H54 (cell line): Measurements from ENCODE around the gene ZNF341.
A peak's percentile ranks its signal among the peaks of the same experiment; 100 is the strongest.

Experiments used
- DNase-seq: peaks from one replicate; pipeline ENCODE4 v3.0.0; 2011; ENCODE audit warnings: low spot score, mixed read lengths; ENCODE audit not compliant: insufficient read length
- FAIRE-seq: peaks from 3 replicates; lab custom pipeline; 2011; peaks lifted over from hg19 to GRCh38; lab: Jason Lieb, UNC
- POLR2A ChIP-seq: IDR thresholded peaks from 2 replicates; pipeline ENCODE4 v1.6.1; 2011; ENCODE audit warnings: low read depth, mild to moderate bottlenecking, low read length

The ZNF341 gene

GRCh38 chr20:33793011-33793931 lies 61.5 kb downstream of the ZNF341 start:
- TF ChIP-seq POLR2A = no peak
- DNase-seq = no peak
- no peak for FAIRE-seq

- DNase-seq (no peak), FAIRE-seq (no peak)
- no peak for TF ChIP-seq POLR2A
Observed at GRCh38 chr20:33796263-33796906, 64.6 kb downstream of the ZNF341 start.

- no peak for FAIRE-seq
- DNase-seq = no peak
- TF ChIP-seq POLR2A = no peak
Observed at GRCh38 chr20:33796907-33797544, 65.2 kb downstream of the ZNF341 start.

GRCh38 chr20:33798444-33798843 lies 66.6 kb downstream of the ZNF341 start:
- TF ChIP-seq POLR2A = no peak
- FAIRE-seq (no peak), DNase-seq (no peak)

- DNase-seq = peak; percentile 77
- FAIRE-seq = no peak
- no peak for TF ChIP-seq POLR2A
Observed at GRCh38 chr20:33803921-33804337, 72.1 kb downstream of the ZNF341 start.

- FAIRE-seq = no peak
Observed at GRCh38 chr20:33808388-33808787, 76.6 kb downstream of the ZNF341 start.

GRCh38 chr20:33810259-33810658 lies 78.5 kb downstream of the ZNF341 start:
- no peak for DNase-seq
- TF ChIP-seq POLR2A = no peak
- FAIRE-seq = no peak

More at GRCh38 chr20:33808388-33808787, 76.6 kb downstream of the ZNF341 start:
- no peak for TF ChIP-seq POLR2A
- no peak for DNase-seq

- DNase-seq (peak; percentile 94), FAIRE-seq (no peak)
- TF ChIP-seq POLR2A = peak; percentile 84
Observed at GRCh38 chr20:33810885-33811775, 79.3 kb downstream of the ZNF341 start, which contains the start of gene CHMP4B. TSS of gene CHMP4B (plus strand) at chr20:33811348. CDS start at chr20:33811469, 121 bp downstream.

GRCh38 chr20:33811776-33812151 lies 80.0 kb downstream of the ZNF341 start:
- TF ChIP-seq POLR2A = no peak
- no peak for FAIRE-seq
- no peak for DNase-seq

- TF ChIP-seq POLR2A = no peak
- DNase-seq = peak; percentile 88
- peak; percentile 11 for FAIRE-seq
Observed at GRCh38 chr20:33812152-33812849, 80.5 kb downstream of the ZNF341 start.

- DNase-seq = no peak
- no peak for TF ChIP-seq POLR2A
- FAIRE-seq = no peak
Observed at GRCh38 chr20:33812908-33813462, 81.2 kb downstream of the ZNF341 start.

GRCh38 chr20:33814238-33814712 lies 82.5 kb downstream of the ZNF341 start:
- FAIRE-seq (no peak), DNase-seq (no peak)
- no peak for TF ChIP-seq POLR2A
